HG03064 (cell line): Measurements from ENCODE around the gene PPARG.
A peak's percentile ranks its signal among the peaks of the same experiment; 100 is the strongest.
"Not testable (repeated sequence)": the region's sequence is repeated elsewhere in the genome, so short reads cannot be mapped to it uniquely, and the experiment has no call there.

Experiments
- ATAC-seq: cut with Tn5 transposase; IDR thresholded peaks from one replicate; pipeline ENCODE4 v1.9.1; 2021; ENCODE audit warnings: low read depth; ENCODE audit not compliant: unreplicated experiment

PPARG gene

DNA sequence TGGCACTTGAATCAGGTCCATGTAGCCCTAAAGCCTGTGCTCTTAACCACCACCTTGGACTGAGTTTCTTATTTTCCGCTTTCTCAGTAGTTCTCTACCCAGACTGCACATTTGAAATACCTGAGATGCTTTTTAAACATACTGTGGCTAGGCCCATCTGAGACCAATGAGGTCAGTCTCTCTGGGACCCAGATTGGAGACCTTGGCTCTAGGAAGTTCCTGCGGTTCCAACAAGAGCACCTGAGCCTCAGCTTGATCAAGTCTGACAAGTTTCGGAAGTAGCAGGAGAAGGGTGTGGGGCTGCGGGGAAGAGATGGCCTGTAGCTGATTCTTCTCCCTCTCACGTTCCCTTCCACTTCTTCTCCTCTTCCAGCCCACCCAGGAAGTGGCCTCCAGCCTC is 183.9 kb downstream of the PPARG start:
- ATAC-seq: no peak

DNA sequence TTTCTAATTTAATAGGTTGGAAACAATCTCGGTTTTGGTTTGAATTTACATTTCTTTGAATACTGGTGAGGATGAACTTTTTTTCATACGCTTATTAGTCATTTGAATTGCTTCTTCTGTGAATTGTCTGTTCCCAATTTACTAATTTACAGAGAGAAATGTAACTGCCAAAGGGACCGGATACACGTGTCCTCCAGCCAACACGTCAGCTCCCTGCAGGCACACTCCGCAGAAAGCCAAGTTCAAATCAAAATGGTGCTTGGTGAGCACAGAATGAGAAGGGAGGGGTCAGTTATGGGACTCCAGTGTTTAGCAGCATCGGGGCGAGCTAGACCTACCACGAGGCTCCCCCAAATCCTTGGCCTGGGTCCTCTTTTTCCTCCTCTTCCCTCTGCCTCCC is 184.6 kb downstream of the PPARG start:
- no peak for ATAC-seq

GRCh38 chr3:12476238-12476897 is 187.5 kb downstream of the PPARG start:
- ATAC-seq: no peak

GRCh38 chr3:12477256-12477655 is 188.4 kb downstream of the PPARG start:
- ATAC-seq: no peak

DNA sequence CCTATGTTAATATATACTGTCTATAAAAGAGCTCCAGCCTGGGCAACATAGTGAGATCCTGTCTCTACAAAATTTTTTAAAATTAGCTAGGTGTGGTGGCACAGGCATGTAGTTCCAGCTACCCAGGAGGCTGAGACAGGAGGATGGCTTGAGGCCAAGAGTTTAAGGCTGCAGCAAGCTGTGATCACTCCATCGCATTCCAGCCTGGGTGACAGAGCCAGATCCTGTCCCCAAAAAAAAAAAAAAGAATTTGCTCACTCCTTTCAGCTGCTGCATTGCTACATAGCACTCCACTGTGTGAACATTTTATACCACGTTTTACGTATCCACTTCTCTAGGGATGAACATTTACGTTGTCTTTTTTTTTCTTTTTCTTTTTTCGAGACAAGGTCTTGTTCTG is 189.5 kb downstream of the PPARG start:
- ATAC-seq: no peak

- not testable (repeated sequence) for ATAC-seq
Observed at GRCh38 chr3:12479198-12479597, 190.3 kb downstream of the PPARG start.

DNA sequence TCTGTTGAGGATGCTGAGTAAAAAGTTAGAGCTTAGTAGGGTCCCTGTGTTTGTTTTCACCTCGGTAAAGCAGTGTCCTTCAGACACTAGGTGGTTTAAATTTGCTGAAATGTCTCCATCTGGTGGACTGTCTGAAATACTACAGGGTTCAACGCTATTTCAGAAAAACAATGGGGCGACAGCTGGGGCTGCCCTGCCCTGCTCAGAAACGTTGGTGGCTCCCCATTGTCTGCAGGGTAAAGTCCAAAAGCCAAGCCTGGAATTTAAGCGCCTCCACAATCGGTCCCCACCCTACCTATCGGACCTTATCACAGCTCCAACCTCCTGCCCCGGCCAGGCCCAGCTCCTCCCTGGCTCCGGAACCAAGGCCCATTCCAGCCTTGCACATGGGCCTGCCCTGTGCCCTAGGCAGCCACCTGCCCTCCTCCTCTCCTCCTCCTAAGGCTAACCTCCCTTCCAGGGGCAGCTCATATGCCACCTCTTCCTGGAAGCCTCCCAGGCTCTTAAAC is 191.1 kb downstream of the PPARG start:
- no peak for ATAC-seq

DNA sequence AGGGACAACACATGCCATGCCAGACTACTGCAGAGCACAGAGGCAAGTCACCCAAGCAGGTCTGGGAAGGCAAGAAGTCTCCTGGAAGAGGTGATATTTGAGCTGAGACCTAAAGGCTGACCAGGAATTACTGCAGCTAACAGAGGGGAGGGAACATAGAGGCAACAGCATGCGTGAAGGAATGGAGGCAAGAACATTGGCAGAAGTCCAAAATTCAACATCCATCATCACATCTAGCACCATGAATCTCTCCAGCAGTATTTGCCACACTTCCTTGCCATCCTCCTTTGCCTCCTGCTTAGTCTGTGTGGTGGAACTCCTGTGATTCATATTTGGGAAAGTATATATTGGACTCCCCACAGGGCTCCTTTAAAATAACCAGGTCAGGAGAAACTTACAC is 194.5 kb downstream of the PPARG start:
- ATAC-seq: no peak

DNA sequence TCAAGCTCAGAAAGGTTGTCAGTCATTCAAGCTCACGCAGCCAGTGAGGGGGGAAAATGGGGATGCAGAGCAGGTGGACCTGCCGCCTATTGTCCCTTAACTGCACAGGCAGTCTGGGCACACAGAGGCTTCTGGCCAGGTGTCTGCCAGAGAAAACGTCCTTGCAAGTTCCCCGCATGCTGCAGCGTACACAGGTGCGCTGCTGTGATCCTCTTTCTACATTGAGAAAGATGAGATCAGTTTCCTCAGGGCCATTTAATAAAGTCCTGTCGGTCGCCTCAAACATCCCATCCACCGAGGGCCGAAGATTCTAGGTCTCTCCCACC is 195.0 kb downstream of the PPARG start:
- peak; percentile 7 for ATAC-seq
